Keratinocyte (primary cell): ENCODE results near the gene KCNQ4. TPM values are rescaled to one million over a fixed set of nuclear protein-coding genes. Genes with fewer than 3 reads are reported as not detected.

Experiments
- DNase-seq: peaks from one replicate; pipeline ENCODE4 v3.0.0-alpha.2; 2011; ENCODE audit warnings: low read depth, missing footprints, low spot score
- FAIRE-seq: peaks from 2 replicates; lab custom pipeline; 2011; peaks lifted over from hg19 to GRCh38; lab: Jason Lieb, UNC
- H2AFZ ChIP-seq: 2 replicates; pipeline ENCODE4 v1.6.0; 2012; ENCODE audit warnings: low read length, control low read depth, inconsistent platforms; ENCODE audit not compliant: control insufficient read depth
- H3K27ac ChIP-seq: 2 replicates; pipeline ENCODE4 v1.5.1; 2011; ENCODE audit warnings: low read length; ENCODE audit not compliant: control insufficient read depth, insufficient read depth
- H3K27me3 ChIP-seq: 3 replicates; pipeline ENCODE4 v1.6.0; 2011; ENCODE audit warnings: low read length; ENCODE audit not compliant: control insufficient read depth, insufficient read depth; ENCODE audit errors: extremely low read depth
- H3K36me3 ChIP-seq, 2 experiments: 2 replicates in 1 of 2; 3 replicates in 1 of 2; pipeline ENCODE4 v1.5.1; 2011; ENCODE audit warnings: low read length in 2 of 2, mild to moderate bottlenecking in 1 of 2; ENCODE audit not compliant: control insufficient read depth in 2 of 2, insufficient read depth in 2 of 2; ENCODE audit errors: extremely low read depth in 1 of 2
- H3K4me1 ChIP-seq: 3 replicates; pipeline ENCODE4 v1.5.1; 2011; ENCODE audit warnings: low read length; ENCODE audit not compliant: control insufficient read depth, insufficient read depth; ENCODE audit errors: extremely low read depth
- H3K4me2 ChIP-seq: 3 replicates; pipeline ENCODE4 v1.6.0; 2011; ENCODE audit warnings: low read depth, low read length; ENCODE audit not compliant: control insufficient read depth, insufficient read depth; ENCODE audit errors: extremely low read depth
- H3K4me3 ChIP-seq, 3 experiments: fragments of 200-600 bp in 1 of 3; sonication (generic) in 1 of 3; 2 replicates in 2 of 3; 3 replicates in 1 of 3; pipeline ENCODE4 v1.5.1; 2011 to 2016; ENCODE audit warnings: low read length in 3 of 3, mild to moderate bottlenecking in 3 of 3, control low read depth in 2 of 3, inconsistent platforms in 1 of 3, low read depth in 1 of 3, mixed read lengths in 1 of 3, mixed run types in 1 of 3, moderate library complexity in 1 of 3; ENCODE audit not compliant: control insufficient read depth in 2 of 3, insufficient read depth in 2 of 3; ENCODE audit errors: extremely low read depth in 1 of 3
- H3K79me2 ChIP-seq: 2 replicates; pipeline ENCODE4 v1.6.0; 2012; ENCODE audit warnings: low read length; ENCODE audit not compliant: control insufficient read depth, insufficient read depth
- H3K9ac ChIP-seq: 3 replicates; pipeline ENCODE4 v1.6.0; 2011; ENCODE audit warnings: low read length; ENCODE audit not compliant: control insufficient read depth, insufficient read depth; ENCODE audit errors: extremely low read depth
- H3K9me1 ChIP-seq: 3 replicates; pipeline ENCODE4 v1.6.0; 2011; ENCODE audit warnings: low read length; ENCODE audit not compliant: control insufficient read depth, insufficient read depth; ENCODE audit errors: extremely low read depth
- H3K9me3 ChIP-seq: 2 replicates; pipeline ENCODE4 v1.5.1; 2012; ENCODE audit warnings: low read depth, low read length; ENCODE audit not compliant: control insufficient read depth
- H4K20me1 ChIP-seq: 3 replicates; pipeline ENCODE4 v1.6.0; 2011; ENCODE audit warnings: low read length; ENCODE audit not compliant: control insufficient read depth, insufficient read depth; ENCODE audit errors: extremely low read depth
- CTCF ChIP-seq, 3 experiments: IDR thresholded peaks in 1 of 3; conservative IDR thresholded peaks in 1 of 3; optimal IDR thresholded peaks in 1 of 3; 2 replicates in 2 of 3; 3 replicates in 1 of 3; pipeline versions ENCODE3 to v1.5.1; 2011; ENCODE audit warnings: low read length in 3 of 3, mild to moderate bottlenecking in 3 of 3, moderate library complexity in 2 of 3, control low read depth in 1 of 3, inconsistent platforms in 1 of 3; ENCODE audit not compliant: insufficient read depth in 2 of 3; ENCODE audit errors: extremely low read depth in 1 of 3
- EZH2 ChIP-seq: IDR thresholded peaks from one replicate; pipeline ENCODE4 v1.6.1; 2012; ENCODE audit warnings: inconsistent platforms, mild to moderate bottlenecking, low read length, moderate library complexity
- dilution Hi-C: fragments of 300-500 bp; cut with MboI; formaldehyde crosslinking; loops from one replicate; pipeline ENCODE4 v1.7.0; 2020; ENCODE audit warnings: low sequenced_read_pairs; ENCODE audit not compliant: extremely low pct_ligation_motif_present
- polyA plus RNA-seq, 5 experiments: library from polyadenylated mRNA; depleted of rRNA in 3 of 5; stranded (reverse) in 3 of 5; stranded (forward) in 1 of 5; unstranded in 1 of 5; fragments of >200 nt; gene quantifications; 1 replicate in 1 of 5; 2 replicates in 3 of 5; 3 replicates in 1 of 5; pipeline versions ENCODE4 v1.2.1 to v1.2.3, GENCODE V29; 2011 to 2012; ENCODE audit warnings: missing spikeins in 2 of 5, low read depth in 1 of 5, low replicate concordance in 1 of 5

Gene KCNQ4
- polyA plus RNA-seq, 1 donor (not counting 4 experiments of a cell fraction or from before 2014, with no cell fraction given) = not detected

- H3K36me3 ChIP-seq = no peaks in the 10 kb centered on the region
- dilution Hi-C loops = no loop called here
- H3K79me2 ChIP-seq = no peaks in the 10 kb centered on the region
- no peak overlapping the region for H3K4me2 ChIP-seq
- H3K4me3 ChIP-seq = no peak overlapping the region
- FAIRE-seq = no peak
- no peaks in the 10 kb centered on the region for H4K20me1 ChIP-seq
- no peak overlapping the region for H3K9ac ChIP-seq
- H3K27ac ChIP-seq = no peak overlapping the region
- no peaks in the 10 kb centered on the region for H3K9me1 ChIP-seq
- peaks cover 3% of the 10 kb centered on the region for H3K27me3 ChIP-seq
- no peak for TF ChIP-seq CTCF (optimal IDR thresholded peaks at IDR 0.05 in 1 of 3, IDR thresholded peaks at IDR 0.05 in 1 of 3, conservative IDR thresholded peaks at IDR 0.05 in 1 of 3; ENCODE audit: extremely low read depth in 1 of 3, insufficient read depth in 2 of 3, low read length in 3 of 3)
- TF ChIP-seq EZH2 = no peak
- no peak overlapping the region for H2AFZ ChIP-seq
- H3K9me3 ChIP-seq = no peaks in the 10 kb centered on the region
- no peak for DNase-seq
- peaks cover 2% of the 10 kb centered on the region for H3K4me1 ChIP-seq
These were observed 41.2 kb downstream of the KCNQ4 start for GRCh38 chr1:40824591-40825434.

GRCh38 chr1:40825435-40825788, 41.8 kb downstream of the KCNQ4 start:
- Histone ChIP-seq H3K27me3 (peaks cover 3% of the 10 kb centered on the region), H3K79me2 (no peaks in the 10 kb centered on the region), H3K36me3 (no peaks in the 10 kb centered on the region), H3K9me1 (no peaks in the 10 kb centered on the region), H3K4me3 (no peak overlapping the region), H3K4me2 (no peak overlapping the region), H4K20me1 (no peaks in the 10 kb centered on the region), H2AFZ (no peak overlapping the region), H3K27ac (no peak overlapping the region), H3K9ac (no peak overlapping the region), H3K4me1 (peaks cover 6% of the 10 kb centered on the region), H3K9me3 (no peaks in the 10 kb centered on the region)
- DNase-seq = no peak
- FAIRE-seq = no peak
- dilution Hi-C loops = no loop called here
- TF ChIP-seq EZH2 = no peak
- TF ChIP-seq CTCF (optimal IDR thresholded peaks at IDR 0.05 in 1 of 3, IDR thresholded peaks at IDR 0.05 in 1 of 3, conservative IDR thresholded peaks at IDR 0.05 in 1 of 3; ENCODE audit: extremely low read depth in 1 of 3, insufficient read depth in 2 of 3, low read length in 3 of 3) = no peak
